Measurements from ENCODE around the gene FAM47E.
"Not testable (repeated sequence)": the region's sequence is repeated elsewhere in the genome, so short reads cannot be mapped to it uniquely, and the experiment has no call there.

FAM47E gene

GRCh38 chr4:76270244-76271175 is 19.0 kb downstream of the FAM47E start:
- no peak for DNase-seq (ENCODE audit: low spot score)

GRCh38 chr4:76271248-76271647 is 19.7 kb downstream of the FAM47E start:
- no peak for DNase-seq (ENCODE audit: low spot score)

DNA sequence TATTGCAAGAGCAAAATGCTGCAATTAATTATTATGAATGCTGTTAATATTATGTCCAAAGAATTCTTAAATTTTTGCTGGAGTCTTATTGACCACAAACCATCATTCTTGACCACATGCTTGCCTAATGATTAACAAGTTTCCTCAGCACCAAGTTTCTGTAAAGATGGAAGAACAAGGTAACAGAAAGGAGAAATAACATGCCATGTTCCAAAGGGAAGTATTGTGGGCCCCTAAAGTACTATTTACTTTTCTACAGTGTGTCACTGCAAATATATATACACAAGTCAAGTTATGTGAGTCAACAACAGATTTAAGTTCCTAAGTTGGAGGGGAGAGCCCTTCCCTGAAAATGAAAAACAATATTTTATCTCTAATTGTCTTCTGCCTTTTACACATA is 20.6 kb downstream of the FAM47E start:
- DNase-seq (ENCODE audit: low spot score) = no peak

GRCh38 chr4:76272582-76272981 is 21.1 kb downstream of the FAM47E start:
- DNase-seq (ENCODE audit: low spot score) = no peak

- no peak for DNase-seq (ENCODE audit: low spot score)
Measured at GRCh38 chr4:76272999-76273398, 21.5 kb downstream of the FAM47E start.

DNA sequence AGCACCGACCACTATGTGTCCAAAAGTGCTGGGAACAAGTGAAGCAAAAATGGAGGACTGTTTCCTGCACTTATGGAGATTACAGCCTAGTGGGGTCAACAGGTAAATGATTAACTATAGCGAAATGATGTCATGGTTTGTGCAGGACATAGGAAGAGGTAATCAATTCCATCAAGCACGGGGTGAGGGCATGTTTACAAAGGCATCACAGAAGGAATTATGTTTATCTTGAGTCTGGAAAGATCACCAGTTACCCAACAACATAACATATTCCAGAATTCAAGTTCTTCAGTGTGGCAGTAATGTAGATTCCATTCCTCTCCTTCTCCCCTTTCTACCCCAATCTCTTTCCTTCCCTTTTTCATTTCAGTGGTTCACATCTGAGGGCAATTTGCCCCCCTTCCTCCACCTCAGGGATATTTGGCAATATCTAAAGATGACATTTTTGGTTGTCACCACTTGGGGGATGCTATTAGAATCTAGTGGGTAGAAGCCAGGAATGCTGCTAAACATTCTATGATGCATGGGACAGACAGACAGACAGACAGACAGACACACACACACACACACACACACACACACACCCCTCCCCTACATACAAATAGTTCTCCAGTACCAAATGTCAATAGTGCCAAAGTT is 24.1 kb downstream of the FAM47E start:
- no peak for DNase-seq (ENCODE audit: low spot score)

DNA sequence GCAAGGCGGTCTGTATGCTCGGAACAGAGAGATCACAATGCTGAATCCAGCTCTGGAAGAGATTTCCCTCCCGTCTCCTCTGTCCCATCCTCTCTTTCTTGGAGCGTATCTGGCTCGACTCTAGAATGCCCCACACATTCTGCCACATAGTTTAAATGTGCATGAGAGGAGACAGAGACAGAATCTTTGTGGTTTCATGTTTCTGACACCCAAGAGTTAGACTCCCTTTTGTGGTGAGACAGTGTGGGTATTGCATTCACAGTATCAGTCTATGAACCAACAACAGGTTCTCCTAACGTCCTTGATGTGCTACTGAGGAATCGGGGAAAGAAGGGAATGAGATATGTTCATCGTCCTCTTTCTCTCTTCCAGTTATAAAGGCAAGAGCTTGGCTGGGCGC is 25.3 kb downstream of the FAM47E start:
- DNase-seq (ENCODE audit: low spot score) = no peak

DNA sequence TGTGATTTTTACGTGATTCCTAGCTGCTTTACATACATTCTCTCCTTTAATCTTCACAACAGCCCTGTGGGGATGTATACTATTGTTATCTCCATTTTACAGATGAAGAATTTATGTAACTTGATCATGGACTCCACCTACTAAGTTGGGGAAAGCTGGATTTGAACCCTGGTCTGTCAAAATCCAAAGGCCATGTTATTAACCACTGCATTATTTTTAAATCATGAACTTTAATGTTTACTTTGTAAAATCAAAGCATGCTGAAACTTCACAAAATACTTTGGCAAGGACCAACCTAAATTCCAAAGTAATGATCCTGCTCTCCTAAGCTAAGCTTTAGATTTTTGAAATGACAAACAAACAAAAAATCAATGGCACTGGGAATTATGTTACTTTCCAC is 26.1 kb downstream of the FAM47E start:
- DNase-seq (ENCODE audit: low spot score) = no peak

GRCh38 chr4:76278583-76278982 is 27.1 kb downstream of the FAM47E start:
- no peak for DNase-seq (ENCODE audit: low spot score)

DNA sequence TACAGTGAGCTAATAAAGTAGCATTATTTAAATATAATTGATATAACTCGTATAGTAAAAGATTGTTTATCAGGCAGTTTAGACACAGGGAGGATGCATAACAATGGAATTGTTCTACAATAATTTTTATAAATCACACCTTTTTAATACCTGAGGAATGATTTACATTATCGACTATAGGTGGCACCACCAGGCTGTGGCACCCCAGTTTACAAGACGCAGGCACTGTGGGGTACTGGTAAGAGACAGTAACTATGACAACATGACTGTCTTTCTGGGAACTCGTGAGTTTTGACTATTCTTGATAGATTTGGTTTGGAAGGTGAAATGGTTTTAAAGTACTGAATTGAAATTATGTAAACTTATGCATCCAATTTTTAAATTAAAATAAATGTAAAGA is 27.9 kb downstream of the FAM47E start:
- peak; percentile 33 for DNase-seq (ENCODE audit: low spot score)

- no peak for DNase-seq (ENCODE audit: low spot score)
Measured at GRCh38 chr4:76280488-76281441, 29.2 kb downstream of the FAM47E start.

DNA sequence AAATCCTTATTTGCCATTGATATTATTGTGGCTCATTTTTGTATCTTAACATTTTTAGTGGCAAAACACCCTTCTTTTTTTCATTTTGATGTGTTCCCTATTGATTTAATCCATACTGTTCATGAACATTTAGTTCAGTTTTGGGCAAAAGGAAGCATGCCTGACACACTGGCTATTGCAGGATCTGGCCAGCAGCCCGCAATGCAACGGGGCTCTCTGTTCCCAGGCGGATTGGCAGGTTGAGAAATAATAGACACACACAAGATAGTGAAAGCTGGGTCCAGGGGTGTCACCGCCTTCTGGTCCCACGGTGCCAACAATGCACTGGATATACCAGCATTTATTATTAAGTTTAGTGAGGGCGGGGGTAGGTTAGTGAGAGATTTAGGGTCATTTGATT is 30.1 kb downstream of the FAM47E start:
- DNase-seq (ENCODE audit: low spot score) = not testable (repeated sequence)

DNA sequence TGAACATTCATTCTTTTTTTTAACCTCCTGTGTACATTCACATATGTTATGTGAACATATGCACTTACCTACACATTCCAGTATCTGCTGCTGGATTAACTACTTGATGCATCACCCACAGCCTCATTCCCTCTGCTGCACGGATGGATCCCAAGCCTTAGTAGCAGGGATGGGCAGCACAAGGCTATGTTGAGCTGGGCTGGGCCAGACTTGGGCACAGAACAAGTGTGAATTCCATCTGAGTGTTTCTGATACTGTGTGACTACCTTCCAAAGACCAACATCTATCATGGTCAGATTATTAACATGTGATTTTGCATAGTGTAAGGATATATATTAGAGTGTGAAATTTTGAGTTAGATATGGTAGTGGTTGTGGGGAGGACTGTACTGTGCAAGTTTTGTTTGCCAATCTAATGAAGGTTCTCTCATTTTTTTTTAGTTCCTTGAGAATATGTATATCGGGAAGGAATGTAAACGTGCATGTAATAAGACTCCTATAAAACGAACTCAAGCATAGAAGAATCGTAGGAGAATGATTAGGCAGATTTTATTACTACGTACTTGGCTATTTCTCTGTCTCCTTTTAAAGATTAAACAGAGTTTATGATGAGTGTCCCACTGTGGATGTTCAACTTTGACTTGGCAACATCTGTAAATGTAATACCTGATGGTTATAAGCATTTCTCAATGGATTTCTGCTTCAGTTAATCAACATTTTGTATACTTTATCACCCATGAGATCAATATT is 31.6 kb downstream of the FAM47E start:
- DNase-seq (ENCODE audit: low spot score) = no peak

DNA sequence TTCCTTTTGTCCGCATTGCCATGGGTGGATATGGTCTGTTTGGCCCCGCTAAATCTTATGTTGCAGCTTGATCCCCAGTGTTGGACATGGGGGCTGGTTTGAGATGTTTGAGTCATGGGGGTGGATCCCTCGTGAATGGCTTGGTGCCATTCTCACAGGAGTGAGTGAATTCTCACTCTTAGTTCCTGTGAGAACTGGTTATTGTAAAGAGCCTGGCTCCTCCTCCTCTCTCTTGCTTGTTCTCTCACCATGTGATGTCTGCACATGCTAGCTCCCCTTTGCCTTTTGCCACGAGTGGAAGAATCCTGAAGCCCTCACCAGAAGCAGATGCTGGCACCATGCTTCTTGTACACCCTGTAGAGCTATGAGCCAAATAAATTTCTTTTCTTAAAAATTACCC is 32.4 kb downstream of the FAM47E start:
- no peak for DNase-seq (ENCODE audit: low spot score)

- not testable (repeated sequence) for DNase-seq (ENCODE audit: low spot score)
Measured at GRCh38 chr4:76287811-76288210, 36.3 kb downstream of the FAM47E start.

DNA sequence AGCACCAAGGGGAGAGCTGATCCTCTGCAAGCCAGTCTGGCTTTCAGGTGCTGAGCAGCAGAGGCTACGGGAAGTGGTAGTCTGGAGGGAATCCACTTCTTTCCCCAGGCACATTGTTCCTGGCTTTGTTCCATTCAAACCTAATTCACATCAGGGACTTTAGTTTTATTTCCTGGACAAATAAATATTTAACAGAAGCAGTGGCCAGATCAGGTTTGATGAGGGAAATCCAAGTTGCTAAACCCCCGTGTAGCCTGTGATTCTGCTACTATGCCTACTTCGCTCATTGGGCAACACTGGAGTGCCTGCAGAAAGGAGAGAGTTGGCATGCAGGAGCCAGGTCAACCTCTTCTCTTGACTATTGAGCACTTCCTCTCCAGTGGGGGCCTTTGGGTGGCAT is 41.2 kb downstream of the FAM47E start:
- no peak for DNase-seq (ENCODE audit: low spot score)

DNA sequence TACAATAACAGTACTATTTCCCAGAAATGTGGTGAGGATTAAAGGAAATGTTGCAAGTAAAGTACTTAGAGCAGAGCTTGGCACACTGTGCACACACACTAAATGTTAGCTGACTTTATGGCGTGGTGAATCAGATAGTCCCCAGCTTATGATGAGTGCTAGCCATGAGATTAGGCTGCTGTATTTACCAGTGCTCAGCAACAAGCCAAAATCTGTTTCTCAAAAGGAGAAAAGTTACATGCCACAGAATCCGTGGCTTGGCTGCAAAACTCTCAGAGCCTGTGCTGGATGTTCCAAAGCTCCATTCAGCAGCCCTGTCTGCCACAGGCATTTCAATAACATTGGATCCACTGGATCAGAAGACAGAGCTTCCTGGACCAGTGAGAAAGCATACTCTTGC is 42.3 kb downstream of the FAM47E start:
- DNase-seq (ENCODE audit: low spot score) = no peak

GRCh38 chr4:76296286-76296820 is 44.8 kb downstream of the FAM47E start:
- no peak for DNase-seq (ENCODE audit: low spot score)

- DNase-seq (ENCODE audit: low spot score) = no peak
Measured at GRCh38 chr4:76298227-76298626, 46.7 kb downstream of the FAM47E start.

- no peak for DNase-seq (ENCODE audit: low spot score)
Measured at GRCh38 chr4:76300012-76300411, 48.5 kb downstream of the FAM47E start.

DNA sequence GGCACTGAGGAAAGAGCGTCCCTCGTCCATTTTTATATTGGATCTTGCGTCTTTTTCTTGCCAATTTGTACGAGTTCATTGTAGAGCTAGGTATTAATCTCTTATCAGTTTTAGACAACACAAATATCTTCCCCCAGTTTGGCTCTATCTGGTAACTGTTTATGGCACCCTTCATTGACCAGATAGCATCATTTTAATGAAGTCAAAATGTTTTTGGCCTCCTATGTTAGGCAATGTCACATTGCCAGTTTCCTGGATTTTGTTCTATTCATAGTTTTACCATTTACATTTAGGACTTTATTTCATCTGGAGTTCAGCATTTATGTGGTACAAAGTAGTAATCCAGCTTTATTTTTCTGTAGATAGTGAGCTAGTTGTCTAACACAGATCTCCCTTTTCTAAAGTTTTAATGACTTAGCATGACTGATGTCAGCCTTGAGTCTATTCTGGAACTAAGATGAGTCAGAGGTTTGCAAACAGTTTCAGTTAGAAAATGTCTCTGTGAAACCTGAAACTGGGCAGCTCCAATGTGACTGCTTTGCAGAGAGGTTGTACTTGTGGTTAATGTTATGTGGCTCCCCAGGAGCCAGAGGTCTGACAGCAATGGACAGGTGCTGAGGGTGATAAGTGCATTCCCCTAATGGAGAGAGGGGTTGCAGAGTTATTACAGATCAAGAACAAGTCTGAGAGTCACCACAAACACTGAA is 49.7 kb downstream of the FAM47E start:
- no peak for DNase-seq (ENCODE audit: low spot score)

Data from CD4-positive, alpha-beta T cell treated with Interleukin-6 at 100 ng/mL for 8 hours (primary cell).